NCI-H1417 treated with DMSO at 0.1 percent for 48 hours (cell line): ENCODE results near the gene TBC1D3.
"Not testable (repeated sequence)": the region's sequence is repeated elsewhere in the genome, so short reads cannot be mapped to it uniquely, and the experiment has no call there.

Experiments
- DNase-seq: peaks from one replicate; lab custom pipeline; 2025; lab: John Stamatoyannopoulos, UW

Gene TBC1D3

DNA sequence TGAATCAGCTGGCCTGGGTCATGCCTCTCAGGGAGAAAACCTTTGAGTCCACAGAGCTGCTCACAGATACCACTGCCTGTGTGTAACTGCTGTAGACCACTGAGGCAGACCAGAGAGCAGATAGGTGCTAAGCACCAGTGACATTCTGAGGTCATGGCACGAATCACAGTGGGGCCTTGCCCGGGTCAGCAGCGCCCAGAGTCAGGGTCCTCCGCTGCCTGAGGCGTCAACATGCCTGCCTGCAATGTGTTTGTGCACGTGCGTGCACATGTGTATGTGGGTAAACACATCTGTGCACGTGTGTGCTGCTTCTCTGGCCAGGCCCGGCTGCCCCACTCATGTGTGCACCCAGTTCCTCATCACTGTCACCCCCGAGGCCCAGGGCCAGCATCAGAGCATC lies at the start of gene TBC1D3:
Gene TBC1D3, minus strand, starts transcription at position 101 of the 400 bp plus-strand sequence. CDS start 1,526 bp downstream, outside the sequence.
- not testable (repeated sequence) for DNase-seq

- not testable (repeated sequence) for DNase-seq
These were observed 40.4 kb upstream of the TBC1D3 start for GRCh38 chr17:38232790-38233189.

GRCh38 chr17:38225844-38226495 lies 33.6 kb upstream of the TBC1D3 start:
- not testable (repeated sequence) for DNase-seq

DNA sequence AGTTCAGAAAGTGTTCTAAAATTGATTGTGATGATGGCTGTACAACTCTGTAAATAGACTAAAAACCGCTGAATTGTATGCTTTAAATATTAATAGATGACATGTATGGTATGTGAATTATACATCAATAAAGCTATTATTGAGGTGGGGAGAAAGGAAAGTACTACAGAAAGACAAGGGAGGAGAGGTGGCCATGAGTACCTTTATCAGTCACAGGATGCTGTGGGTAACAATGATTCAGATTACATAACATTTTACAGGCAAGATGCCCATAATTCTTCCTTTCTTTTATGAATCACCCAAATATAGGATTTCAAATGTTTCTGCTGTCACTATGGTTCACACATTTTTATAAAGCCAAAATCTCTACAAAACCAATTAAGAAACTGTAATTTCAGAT lies 28.5 kb upstream of the TBC1D3 start:
- DNase-seq = not testable (repeated sequence)

- not testable (repeated sequence) for DNase-seq
These were observed 7.9 kb upstream of the TBC1D3 start for GRCh38 chr17:38200271-38200670.

DNA sequence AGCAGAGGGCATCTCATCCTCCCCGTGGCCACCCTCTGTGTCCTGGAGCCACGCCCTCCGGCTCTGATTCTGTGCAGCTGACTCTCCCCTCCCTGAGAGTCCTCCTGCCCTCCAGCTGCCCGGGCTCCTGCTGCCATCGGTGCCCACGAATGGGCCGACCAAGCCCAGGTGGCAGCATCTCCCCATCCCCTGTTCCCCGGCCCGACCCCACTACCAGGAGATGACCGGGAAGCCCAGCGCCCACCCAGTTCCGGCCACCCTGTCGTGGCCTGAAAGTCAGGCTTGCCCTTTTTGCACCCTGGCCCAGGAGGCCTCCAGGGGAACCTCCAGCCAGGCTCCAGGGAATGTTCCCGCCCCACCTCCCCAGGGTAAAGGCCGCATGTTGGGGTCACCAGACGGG lies 57.5 kb downstream of the TBC1D3 start:
- not testable (repeated sequence) for DNase-seq
